ENCODE measurements around the gene PRKAG2. TPM values are rescaled to one million over a fixed set of nuclear protein-coding genes. Genes with fewer than 3 reads are reported as not detected.

PRKAG2 gene
- total RNA-seq, 1 donor from 2014 or later: 15.7 TPM

- Mint-ChIP-seq H3K36me3 (peaks cover 5% of the 10 kb centered on the region), H3K27me3 (ENCODE audit: low read depth) (no peaks in the 10 kb centered on the region), H3K27ac (peak overlapping the region; percentile 6), H3K4me1 (peaks cover 18% of the 10 kb centered on the region), H3K4me3 (no peak overlapping the region), H3K9me3 (peaks cover 6% of the 10 kb centered on the region)
- no peak for TF ChIP-seq CTCF (IDR thresholded peaks at IDR 0.05; ENCODE audit: unreplicated experiment)
- DNase-seq (ENCODE audit: low spot score in 2 of 2, unreplicated experiment in 2 of 2): no peak
These were observed 276.6 kb downstream of the PRKAG2 start for GRCh38 chr7:151600331-151600730.

DNA sequence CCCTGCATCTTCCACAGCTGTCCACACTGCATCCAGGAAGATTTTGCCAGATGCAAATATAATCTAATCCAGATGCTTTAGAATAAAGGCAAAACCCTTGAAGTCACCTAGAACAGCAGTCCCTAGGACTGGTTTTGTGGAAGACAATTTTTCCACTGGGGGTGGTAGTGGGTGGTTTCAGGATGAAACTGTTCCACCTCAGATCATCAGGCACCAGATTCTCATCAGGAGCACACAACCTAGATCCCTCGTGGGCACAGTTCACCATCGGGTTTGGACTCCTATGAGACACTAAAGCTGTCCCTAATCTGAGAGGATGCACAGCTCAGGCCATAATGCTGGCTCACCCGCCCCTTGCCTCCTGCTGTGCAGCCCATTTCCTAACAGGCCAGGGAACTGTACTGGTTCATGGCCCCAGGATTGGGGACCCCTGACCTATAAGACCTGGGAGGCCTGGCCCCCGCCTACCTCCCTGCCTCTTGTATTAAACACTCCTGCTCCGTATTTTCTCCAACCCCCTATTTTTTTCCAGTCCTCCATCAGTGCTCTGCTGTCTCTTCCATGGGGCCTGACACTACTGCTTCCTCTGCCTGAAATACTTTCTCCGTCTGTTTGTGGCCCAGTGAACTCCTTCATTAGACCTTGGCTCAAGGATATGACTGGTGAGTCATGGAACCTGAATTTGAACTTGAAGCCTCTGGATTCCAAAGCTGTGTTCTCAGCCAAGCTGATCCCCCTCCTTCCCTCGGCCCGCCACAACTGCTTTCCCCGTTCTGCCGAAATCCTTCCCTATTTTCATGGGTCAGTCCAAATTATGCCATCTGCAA is 277.3 kb downstream of the PRKAG2 start:
- Mint-ChIP-seq H3K4me1 (peaks cover 18% of the 10 kb centered on the region), H3K36me3 (peaks cover 5% of the 10 kb centered on the region), H3K9me3 (peaks cover 6% of the 10 kb centered on the region), H3K4me3 (no peak overlapping the region), H3K27me3 (ENCODE audit: low read depth) (no peaks in the 10 kb centered on the region), H3K27ac (peak overlapping the region; percentile 70)
- TF ChIP-seq CTCF (IDR thresholded peaks at IDR 0.05; ENCODE audit: unreplicated experiment): no peak
- DNase-seq (ENCODE audit: low spot score in 2 of 2, unreplicated experiment in 2 of 2): no peak

DNA sequence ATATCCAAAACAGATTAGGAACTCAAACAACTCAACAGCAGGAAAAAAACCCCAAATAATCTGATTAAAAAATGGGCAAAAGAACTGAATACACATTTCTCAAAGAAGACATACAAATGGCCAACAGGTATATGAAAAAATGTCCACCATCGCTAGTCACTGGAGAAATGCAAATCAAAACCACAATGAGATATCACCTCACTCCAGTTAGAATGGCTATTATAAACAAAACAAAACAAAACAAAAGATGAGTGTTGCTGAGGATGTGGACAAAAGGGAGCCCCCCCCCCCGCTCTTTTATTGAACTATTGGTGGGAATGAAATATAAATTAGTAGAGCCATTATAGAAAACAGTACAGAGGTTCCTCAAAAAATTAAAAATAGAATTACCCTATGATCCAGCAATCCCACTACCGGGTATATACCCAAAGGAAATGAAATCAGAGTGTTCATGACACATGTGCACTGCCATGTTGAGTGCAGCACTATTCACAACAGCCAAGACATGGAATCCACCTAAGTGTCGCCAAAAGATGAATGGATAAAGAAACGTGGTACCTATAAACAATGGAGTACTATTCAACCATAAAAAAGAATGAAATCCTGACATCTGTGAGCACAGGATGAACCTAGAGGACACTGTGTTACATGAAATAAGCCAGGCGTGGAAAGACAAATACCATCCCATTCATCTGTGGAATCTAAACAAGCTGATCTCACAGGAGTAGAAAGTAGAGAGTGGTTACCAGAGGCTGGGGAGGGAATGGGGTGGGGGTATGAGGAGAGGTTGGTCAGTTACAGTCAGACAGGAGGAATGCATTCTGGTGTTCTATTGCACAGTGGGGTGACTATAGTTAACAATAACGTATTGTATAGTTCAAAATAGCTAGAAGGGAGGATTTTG is 279.1 kb downstream of the PRKAG2 start:
- TF ChIP-seq CTCF (IDR thresholded peaks at IDR 0.05; ENCODE audit: unreplicated experiment): no peak
- H3K4me1 Mint-ChIP-seq: peaks cover 18% of the 10 kb centered on the region
- H3K27me3 Mint-ChIP-seq (ENCODE audit: low read depth): no peaks in the 10 kb centered on the region
- no peak for DNase-seq (ENCODE audit: low spot score in 2 of 2, unreplicated experiment in 2 of 2)
- H3K36me3 Mint-ChIP-seq: peaks cover 3% of the 10 kb centered on the region
- no peak overlapping the region for H3K27ac Mint-ChIP-seq
- no peak overlapping the region for H3K4me3 Mint-ChIP-seq
- H3K9me3 Mint-ChIP-seq: peaks cover 6% of the 10 kb centered on the region

- DNase-seq (ENCODE audit: low spot score in 2 of 2, unreplicated experiment in 2 of 2): no peak
- peaks cover 14% of the 10 kb centered on the region for H3K4me1 Mint-ChIP-seq
These were observed 281.1 kb downstream of the PRKAG2 start for GRCh38 chr7:151595702-151596350.

More at GRCh38 chr7:151595702-151596350, 281.1 kb downstream of the PRKAG2 start:
- Mint-ChIP-seq H3K36me3 (peaks cover 5% of the 10 kb centered on the region), H3K27me3 (ENCODE audit: low read depth) (no peaks in the 10 kb centered on the region), H3K27ac (peak overlapping the region; percentile 11), H3K4me3 (no peak overlapping the region), H3K9me3 (peaks cover 6% of the 10 kb centered on the region)
- no peak for TF ChIP-seq CTCF (IDR thresholded peaks at IDR 0.05; ENCODE audit: unreplicated experiment)
